Smooth muscle cell (in vitro differentiated cells): ENCODE results near the gene PTPRG. TPM values are rescaled to one million over a fixed set of nuclear protein-coding genes. Genes with fewer than 3 reads are reported as not detected.

ENCODE experiments used
- DNase-seq: peaks from one replicate; lab custom pipeline; 2025; ENCODE audit not compliant: unreplicated experiment; lab: John Stamatoyannopoulos, UW
- H2AFZ ChIP-seq: fragments of 200-600 bp; sonication (generic); 2 replicates; pipeline ENCODE4 v1.6.0; 2016; ENCODE audit warnings: antibody characterized with exemption, low read depth, mild to moderate bottlenecking
- H3F3A ChIP-seq: fragments of 200-600 bp; sonication (generic); 2 replicates; pipeline ENCODE4 v1.6.0; 2017; ENCODE audit warnings: antibody characterized with exemption, low read depth
- H3K27ac ChIP-seq: fragments of 200-600 bp; sonication (generic); 2 replicates; pipeline ENCODE4 v1.5.1; 2016; ENCODE audit warnings: low read depth, mild to moderate bottlenecking
- H3K27me3 ChIP-seq: fragments of 200-600 bp; sonication (generic); 2 replicates; pipeline ENCODE4 v1.6.1; 2016; ENCODE audit warnings: low read depth, mild to moderate bottlenecking
- H3K36me3 ChIP-seq: fragments of 200-600 bp; sonication (generic); 2 replicates; pipeline ENCODE4 v1.5.1; 2016; ENCODE audit warnings: low read depth
- H3K4me1 ChIP-seq: fragments of 200-600 bp; sonication (generic); 2 replicates; pipeline ENCODE4 v1.5.1; 2016; ENCODE audit warnings: low read depth
- H3K4me2 ChIP-seq: fragments of 200-600 bp; sonication (generic); 2 replicates; pipeline ENCODE4 v1.6.0; 2016; ENCODE audit warnings: mild to moderate bottlenecking
- H3K4me3 ChIP-seq: fragments of 200-600 bp; sonication (generic); 2 replicates; pipeline ENCODE4 v1.5.1; 2016; ENCODE audit warnings: mild to moderate bottlenecking
- H3K79me2 ChIP-seq: fragments of 200-600 bp; sonication (generic); 2 replicates; pipeline ENCODE4 v1.6.0; 2016; ENCODE audit warnings: low read depth, mild to moderate bottlenecking
- H3K9ac ChIP-seq: fragments of 200-600 bp; sonication (generic); 2 replicates; pipeline ENCODE4 v1.6.0; 2016; ENCODE audit warnings: low read depth
- H3K9me3 ChIP-seq: fragments of 200-600 bp; sonication (generic); replicated peaks from 2 replicates; pipeline ENCODE4 v1.5.1; 2016; ENCODE audit warnings: low read depth
- H4K20me1 ChIP-seq: fragments of 200-600 bp; sonication (generic); 2 replicates; pipeline ENCODE4 v1.6.0; 2016; ENCODE audit warnings: low read depth
- CTCF ChIP-seq: fragments of 200-600 bp; sonication (generic); IDR thresholded peaks from 2 replicates; pipeline ENCODE4 v1.5.1; 2017; ENCODE audit warnings: borderline replicate concordance, mild to moderate bottlenecking, antibody characterized with exemption; ENCODE audit not compliant: insufficient read depth, poor library complexity, severe bottlenecking
- WGBS: methylation state at CpG from one replicate; pipeline ENCODE4 v1.1.7; 2016; ENCODE audit warnings: low lambda C conversion rate; 5-methylcytosine and 5-hydroxymethylcytosine counted together
- polyA plus RNA-seq: library from polyadenylated mRNA; unstranded; fragments of >200 nt; fragmentation: Nextera tagmentation; extraction: Ambion mirVana; gene quantifications from 2 replicates; pipeline ENCODE4 v1.2.1, GENCODE V29; 2016
- total RNA-seq: library from RNA; depleted of rRNA; stranded (reverse); fragments of >200 nt; gene quantifications from 2 replicates; pipeline ENCODE4 v1.2.3, GENCODE V29; 2014

PTPRG gene
- total and polyA plus RNA-seq, 2 experiments from 2014 or later: 21.2 to 87.3 TPM

- Histone ChIP-seq H3K27ac (no peak overlapping the region), H3K27me3 (no peaks in the 10 kb centered on the region), H3K9me3 (no peaks in the 10 kb centered on the region), H3K4me2 (no peak overlapping the region), H3K9ac (no peak overlapping the region), H4K20me1 (peaks cover 84% of the 10 kb centered on the region), H3K79me2 (peaks cover 32% of the 10 kb centered on the region), H3K36me3 (no peaks in the 10 kb centered on the region), H3F3A (no peaks in the 10 kb centered on the region), H3K4me3 (no peak overlapping the region), H2AFZ (no peak overlapping the region), H3K4me1 (peaks cover 30% of the 10 kb centered on the region)
- no peak for TF ChIP-seq CTCF
- DNase-seq: no peak
These were observed 138.3 kb downstream of the PTPRG start for GRCh38 chr3:61699622-61700021.

GRCh38 chr3:61701011-61701410, 139.6 kb downstream of the PTPRG start:
- H2AFZ ChIP-seq: no peak overlapping the region

GRCh38 chr3:61702453-61702852, 141.1 kb downstream of the PTPRG start:
- 62% methylated on average over 4 of the region's 4 CpGs for WGBS
- no peak overlapping the region for H3K27ac ChIP-seq

More at GRCh38 chr3:61701011-61701410, 139.6 kb downstream of the PTPRG start:
- H3K4me3 ChIP-seq: no peak overlapping the region
- no peak for DNase-seq
- H3K79me2 ChIP-seq: peaks cover 31% of the 10 kb centered on the region
- H3K4me2 ChIP-seq: no peak overlapping the region
- no peaks in the 10 kb centered on the region for H3K27me3 ChIP-seq
- no peaks in the 10 kb centered on the region for H3F3A ChIP-seq
- no peaks in the 10 kb centered on the region for H3K9me3 ChIP-seq
- no peaks in the 10 kb centered on the region for H3K36me3 ChIP-seq
- peaks cover 35% of the 10 kb centered on the region for H3K4me1 ChIP-seq
- no peak overlapping the region for H3K9ac ChIP-seq
- no peak overlapping the region for H3K27ac ChIP-seq
- peaks cover 89% of the 10 kb centered on the region for H4K20me1 ChIP-seq
- TF ChIP-seq CTCF: no peak
- WGBS: 48% methylated on average over 1 of the region's 1 CpG

More at GRCh38 chr3:61702453-61702852, 141.1 kb downstream of the PTPRG start:
- H3K36me3 ChIP-seq: no peaks in the 10 kb centered on the region
- H3K9ac ChIP-seq: no peak overlapping the region
- peaks cover 28% of the 10 kb centered on the region for H3K4me1 ChIP-seq
- peaks cover 89% of the 10 kb centered on the region for H4K20me1 ChIP-seq
- H3K79me2 ChIP-seq: peaks cover 39% of the 10 kb centered on the region
- no peak for DNase-seq
- H3K4me3 ChIP-seq: no peak overlapping the region
- TF ChIP-seq CTCF: no peak
- no peak overlapping the region for H3K4me2 ChIP-seq
- H3K27me3 ChIP-seq: no peaks in the 10 kb centered on the region
- no peak overlapping the region for H2AFZ ChIP-seq
- H3K9me3 ChIP-seq: no peaks in the 10 kb centered on the region
- no peaks in the 10 kb centered on the region for H3F3A ChIP-seq
